ENCODE data around the gene EDNRA.

The EDNRA gene

DNA sequence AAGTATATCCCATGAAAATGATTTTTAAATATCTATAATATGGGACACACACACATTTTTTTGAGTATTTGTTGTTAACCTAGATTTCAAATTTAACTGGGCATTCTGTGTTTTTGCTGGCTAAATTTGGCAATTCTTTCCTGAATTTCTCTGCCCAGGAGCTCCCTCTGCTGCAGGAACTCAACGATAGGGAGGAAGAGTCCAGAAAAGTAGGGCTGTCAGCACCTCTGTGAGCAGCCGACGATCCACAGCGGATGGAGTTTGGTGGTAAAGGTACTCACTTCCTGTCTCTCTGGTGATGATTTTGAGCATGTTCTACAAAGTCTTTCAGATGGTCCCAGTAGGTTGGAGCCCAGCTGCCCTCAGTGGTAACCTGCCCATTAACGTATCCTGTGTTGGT lies 113.2 kb downstream of the EDNRA start:
- no peak for DNase-seq
